Rectal smooth muscle tissue (tissue), 1 donor: ENCODE measurements around the gene CD8B2.
A peak's percentile ranks its signal among the peaks of the same experiment; 100 is the strongest.
"Not testable (repeated sequence)": the region's sequence is repeated elsewhere in the genome, so short reads cannot be mapped to it uniquely, and the experiment has no call there.

ENCODE experiments used
- H3K27ac ChIP-seq: one replicate; pipeline ENCODE4 v1.7.0; 2013; ENCODE audit warnings: low read depth, low read length, inconsistent platforms
- H3K27me3 ChIP-seq: one replicate; pipeline ENCODE4 v1.7.0; 2013; ENCODE audit warnings: low read length; ENCODE audit not compliant: control insufficient read depth, insufficient read depth
- H3K36me3 ChIP-seq: one replicate; pipeline ENCODE4 v1.7.0; 2013; ENCODE audit warnings: low read length; ENCODE audit not compliant: control insufficient read depth, insufficient read depth
- H3K4me1 ChIP-seq: one replicate; pipeline ENCODE4 v1.7.0; 2013; ENCODE audit warnings: low read length; ENCODE audit not compliant: control insufficient read depth, insufficient read depth
- H3K4me3 ChIP-seq: one replicate; pipeline ENCODE4 v1.7.0; 2013; ENCODE audit warnings: low read length
- H3K9ac ChIP-seq: one replicate; pipeline ENCODE4 v1.7.0; 2013; ENCODE audit warnings: low read length

CD8B2 gene

DNA sequence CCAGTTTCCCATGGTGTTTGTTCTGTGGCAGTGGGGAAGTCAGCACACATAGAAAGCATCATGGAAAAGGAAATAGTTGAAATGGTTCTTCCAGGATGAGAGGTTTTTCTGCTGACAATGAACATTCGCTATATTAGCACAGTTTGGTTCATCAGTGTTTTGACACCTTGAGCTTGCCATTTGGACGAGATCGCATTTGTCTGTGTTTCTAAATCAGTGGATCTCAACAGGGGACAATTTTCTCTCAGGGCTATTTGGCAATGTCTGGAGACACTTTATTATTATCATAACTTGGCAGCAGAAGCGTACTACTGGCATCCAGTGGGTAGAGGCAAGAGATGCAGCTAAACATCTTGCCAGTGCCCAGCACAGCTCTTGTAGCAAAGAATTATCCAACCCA lies 74.6 kb downstream of the CD8B2 start:
- Histone ChIP-seq H3K36me3 (no peaks in the 10 kb centered on the region), H3K4me3 (no peak overlapping the region), H3K9ac (no peak overlapping the region), H3K4me1 (peaks cover 27% of the 10 kb centered on the region), H3K27me3 (no peaks in the 10 kb centered on the region), H3K27ac (peak overlapping the region; percentile 67)

DNA sequence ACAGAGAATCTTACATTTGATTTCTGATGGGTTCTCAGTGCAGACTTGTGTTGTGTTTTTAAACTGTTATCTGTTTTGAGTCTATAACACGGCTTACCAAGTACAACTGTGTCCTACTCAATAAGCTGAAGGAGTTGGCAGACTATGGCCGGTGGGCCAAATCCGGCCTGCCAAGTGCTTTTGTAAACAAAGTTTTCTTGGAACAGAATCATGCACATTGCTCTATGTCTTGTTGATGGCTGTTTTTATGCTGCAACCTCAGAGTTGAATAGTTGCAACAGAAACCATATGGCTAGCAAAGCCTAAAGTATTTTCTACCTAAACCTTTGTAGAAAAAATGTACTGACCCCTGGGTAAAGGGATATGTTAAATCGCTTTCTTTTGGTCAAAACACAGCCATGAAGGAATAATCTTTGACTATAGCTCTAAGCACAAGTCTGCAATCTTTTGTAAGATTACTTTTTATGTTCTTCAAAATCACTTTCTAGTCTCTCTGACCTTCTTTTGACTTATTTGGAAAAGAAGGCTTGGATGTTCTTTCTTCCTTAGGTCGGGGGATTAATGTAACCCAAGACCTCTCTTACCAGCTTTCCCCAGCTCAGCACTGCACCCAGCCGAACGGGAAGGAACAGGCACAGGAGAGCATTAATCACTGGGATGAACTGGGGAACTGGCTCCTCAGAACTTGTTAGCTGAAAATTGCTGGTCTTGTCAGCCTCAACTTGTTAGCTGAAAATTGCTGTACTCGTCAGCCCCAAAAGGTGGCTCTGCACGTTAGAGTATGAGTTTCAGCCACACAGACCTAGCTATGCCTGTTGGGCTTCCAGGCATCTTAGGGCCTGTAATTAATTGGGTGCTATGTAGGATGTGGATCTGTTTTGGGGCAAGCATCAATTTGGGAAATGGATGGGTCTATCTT lies 75.4 kb downstream of the CD8B2 start:
- H3K9ac ChIP-seq: no peak overlapping the region
- peaks cover 27% of the 10 kb centered on the region for H3K4me1 ChIP-seq
- no peaks in the 10 kb centered on the region for H3K27me3 ChIP-seq
- H3K27ac ChIP-seq: peak overlapping the region; percentile 67
- H3K36me3 ChIP-seq: no peaks in the 10 kb centered on the region
- H3K4me3 ChIP-seq: peak overlapping the region; percentile 13

DNA sequence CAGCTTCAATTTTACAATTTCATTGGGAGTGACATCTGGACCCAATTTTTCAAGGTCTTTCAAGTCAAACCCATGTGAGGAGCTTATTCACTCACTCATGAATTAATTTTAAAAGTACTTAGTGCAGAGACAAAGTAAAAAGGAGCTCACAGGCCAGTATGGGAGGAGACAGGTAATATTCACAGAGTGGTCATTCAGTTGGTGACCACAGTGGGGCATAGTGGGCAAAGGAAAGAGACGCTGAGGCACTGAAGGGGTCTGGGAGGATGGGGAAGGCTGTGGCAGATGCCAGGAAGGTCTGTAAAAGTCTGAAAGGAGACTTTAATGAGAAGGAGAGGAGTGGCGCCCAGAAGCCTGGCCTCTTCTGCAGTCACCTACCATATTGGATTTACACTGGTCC lies 76.0 kb downstream of the CD8B2 start:
- H3K27ac ChIP-seq: peak overlapping the region; percentile 67
- no peaks in the 10 kb centered on the region for H3K27me3 ChIP-seq
- peaks cover 27% of the 10 kb centered on the region for H3K4me1 ChIP-seq
- no peak overlapping the region for H3K4me3 ChIP-seq
- H3K36me3 ChIP-seq: no peaks in the 10 kb centered on the region
- no peak overlapping the region for H3K9ac ChIP-seq

DNA sequence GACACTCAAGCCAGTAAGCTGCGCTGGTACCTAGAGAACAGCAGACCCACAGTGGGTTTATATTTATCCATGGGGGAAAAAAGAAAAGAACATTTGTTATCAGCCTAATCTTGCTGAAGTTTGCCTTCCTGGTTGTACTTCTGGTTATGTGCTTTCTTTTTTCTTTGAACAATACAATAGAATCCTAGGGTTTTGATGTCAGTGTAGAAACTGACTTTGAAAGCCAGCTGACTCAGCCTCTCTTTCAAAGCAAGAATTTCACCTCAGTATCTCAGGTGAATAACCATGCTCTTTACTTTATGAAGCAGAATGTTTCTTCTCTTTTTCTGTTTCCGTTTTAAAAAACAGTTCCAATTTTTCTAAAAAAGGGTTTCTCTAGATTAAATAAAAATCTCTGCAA lies 78.4 kb downstream of the CD8B2 start:
- Histone ChIP-seq H3K4me1 (peaks cover 27% of the 10 kb centered on the region), H3K36me3 (no peaks in the 10 kb centered on the region)

DNA sequence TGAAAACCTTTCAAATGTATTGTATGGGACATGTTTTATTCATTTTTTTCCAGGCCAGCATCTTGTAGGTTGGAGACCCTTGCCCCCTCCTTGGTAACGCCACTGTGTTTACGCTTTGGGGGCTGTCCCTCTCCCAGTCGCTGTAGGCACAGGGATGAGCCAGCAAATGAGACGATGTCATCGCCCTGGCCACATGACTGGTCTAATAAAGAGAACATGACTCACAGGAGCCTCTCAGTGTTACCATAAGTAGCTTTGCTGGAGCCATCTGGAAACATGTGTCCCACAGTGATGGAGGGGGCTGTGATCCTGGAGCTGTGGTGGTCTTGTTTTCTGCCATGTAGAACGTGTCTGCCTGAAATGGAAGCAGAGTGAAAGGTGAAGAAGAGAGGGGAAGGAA lies 78.9 kb downstream of the CD8B2 start:
- Histone ChIP-seq H3K36me3 (no peaks in the 10 kb centered on the region), H3K27me3 (peaks cover 4% of the 10 kb centered on the region), H3K4me3 (no peak overlapping the region), H3K9ac (no peak overlapping the region), H3K27ac (no peak overlapping the region), H3K4me1 (peaks cover 24% of the 10 kb centered on the region)

More for the DNA sequence above, 78.4 kb downstream of the CD8B2 start:
- Histone ChIP-seq H3K27me3 (peaks cover 4% of the 10 kb centered on the region), H3K9ac (no peak overlapping the region), H3K27ac (no peak overlapping the region), H3K4me3 (no peak overlapping the region)

DNA sequence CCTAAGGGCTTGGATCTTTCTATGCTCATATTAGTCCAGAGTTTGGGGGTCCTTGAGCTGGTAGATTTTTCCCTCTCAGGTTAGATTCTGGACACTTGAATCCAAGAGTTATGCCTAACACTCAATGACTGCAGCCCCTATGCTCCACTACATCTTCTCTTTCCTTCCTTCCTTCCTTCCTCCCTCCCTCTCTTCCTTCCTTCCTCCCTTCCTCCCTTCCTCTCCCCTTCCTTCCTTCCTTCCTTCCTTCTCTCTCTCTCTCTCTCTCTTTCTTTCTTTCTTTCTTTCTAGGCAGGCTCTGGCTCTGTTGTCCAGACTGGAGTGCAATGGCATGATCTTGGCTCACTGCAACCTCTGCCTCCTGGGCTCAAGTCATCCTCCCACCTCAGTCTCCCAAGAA lies 79.3 kb downstream of the CD8B2 start:
- not testable (repeated sequence) for H3K27ac ChIP-seq, H3K4me3 ChIP-seq, H3K9ac ChIP-seq, H3K27me3 ChIP-seq, H3K36me3 ChIP-seq
- H3K4me1 ChIP-seq: peaks cover 20% of the 10 kb centered on the region

DNA sequence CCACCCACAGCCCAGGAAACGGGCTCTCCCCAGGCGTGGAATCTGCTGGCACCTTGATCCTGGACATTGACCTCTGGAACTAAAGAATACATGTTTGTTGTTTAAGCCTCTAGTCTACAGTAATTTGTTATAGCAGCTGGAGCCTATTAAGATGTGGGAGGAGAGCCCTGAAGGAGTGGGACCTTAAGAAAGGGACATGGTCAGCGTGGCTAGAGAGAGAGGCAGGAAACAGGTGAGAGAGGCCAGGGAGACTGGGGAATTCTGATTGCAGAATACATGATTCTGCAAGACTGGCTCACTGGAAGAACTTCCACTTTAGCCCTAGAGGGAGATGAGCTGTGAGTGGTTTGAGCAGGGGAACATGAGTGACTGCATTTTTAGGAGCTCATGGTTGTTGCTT lies 83.2 kb downstream of the CD8B2 start:
- no peak overlapping the region for H3K27ac ChIP-seq
- H3K9ac ChIP-seq: no peak overlapping the region
- peaks cover 4% of the 10 kb centered on the region for H3K27me3 ChIP-seq
- no peak overlapping the region for H3K4me3 ChIP-seq
- no peaks in the 10 kb centered on the region for H3K36me3 ChIP-seq
- no peaks in the 10 kb centered on the region for H3K4me1 ChIP-seq
